Epithelial cell of esophagus (primary cell): Measurements from ENCODE around the gene PCNX1.
"Not testable (repeated sequence)": the region's sequence is repeated elsewhere in the genome, so short reads cannot be mapped to it uniquely, and the experiment has no call there.

Experiments used
- DNase-seq: peaks from one replicate; pipeline ENCODE4 v3.0.0; 2010; ENCODE audit warnings: low read depth
- H3K4me3 ChIP-seq: 2 replicates; pipeline ENCODE4 v1.5.1; 2011; ENCODE audit warnings: mild to moderate bottlenecking, low read length, control low read depth
- CTCF ChIP-seq: IDR thresholded peaks from 2 replicates; pipeline ENCODE4 v1.5.1; 2011; ENCODE audit warnings: low read depth, mild to moderate bottlenecking, low read length, control low read depth, inconsistent platforms; ENCODE audit not compliant: insufficient read depth; ENCODE audit errors: missing control alignments

The PCNX1 gene

GRCh38 chr14:71121711-71122110 lies 214.5 kb downstream of the PCNX1 start:
- no peak overlapping the region for H3K4me3 ChIP-seq
- no peak for TF ChIP-seq CTCF
- no peak for DNase-seq

GRCh38 chr14:71122866-71123565 lies 215.8 kb downstream of the PCNX1 start:
- TF ChIP-seq CTCF, result no peak
- H3K4me3 ChIP-seq, result no peak overlapping the region
- no peak for DNase-seq

GRCh38 chr14:71123579-71124135 lies 216.4 kb downstream of the PCNX1 start:
- no peak overlapping the region for H3K4me3 ChIP-seq
- TF ChIP-seq CTCF, result no peak
- DNase-seq, result no peak

- not testable (repeated sequence) for H3K4me3 ChIP-seq, DNase-seq
These were observed 222.6 kb downstream of the PCNX1 start for GRCh38 chr14:71129716-71130490.

- H3K4me3 ChIP-seq, result no peak overlapping the region
- no peak for TF ChIP-seq CTCF
- DNase-seq, result peak; percentile 30
These were observed 223.4 kb downstream of the PCNX1 start for GRCh38 chr14:71130491-71131179.

- no peak overlapping the region for H3K4me3 ChIP-seq
These were observed 226.0 kb downstream of the PCNX1 start for GRCh38 chr14:71133296-71133695.

More at GRCh38 chr14:71133296-71133695, 226.0 kb downstream of the PCNX1 start:
- no peak for TF ChIP-seq CTCF
- no peak for DNase-seq
